HL-60 (cell line): ENCODE results near the gene ITPRIP.

Experiments
- POLR2AphosphoS5 ChIP-seq: IDR thresholded peaks from 2 replicates; pipeline ENCODE4 v1.6.1; 2012; ENCODE audit warnings: low read depth
- TF ChIP-seq, protein P1 (sequence below): IDR thresholded peaks from one replicate; pipeline ENCODE4 v1.5.1; 2011; ENCODE audit warnings: low read length, control low read depth, inconsistent platforms; ENCODE audit not compliant: insufficient read depth

DNA sequence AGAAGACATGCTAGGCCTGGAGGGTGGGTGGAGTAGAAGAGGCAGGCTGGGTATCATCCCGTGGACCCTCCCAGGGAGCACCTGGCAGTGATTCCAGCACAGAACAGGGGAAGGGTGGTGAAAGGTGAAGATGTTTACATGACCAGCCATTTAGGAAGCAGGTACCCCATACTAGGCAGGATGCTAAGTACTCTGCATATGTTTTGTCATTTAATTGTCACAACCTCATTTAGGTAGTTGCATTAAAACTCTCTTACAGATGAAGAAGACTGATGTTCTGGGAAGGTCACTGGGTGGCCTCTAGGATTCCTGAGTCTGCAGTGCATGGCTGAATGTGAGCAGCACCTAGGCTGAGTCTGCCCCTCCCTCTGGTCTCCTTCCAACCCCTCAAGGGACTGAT is 15.2 kb downstream of the ITPRIP start:
- TF ChIP-seq, protein P1, sequence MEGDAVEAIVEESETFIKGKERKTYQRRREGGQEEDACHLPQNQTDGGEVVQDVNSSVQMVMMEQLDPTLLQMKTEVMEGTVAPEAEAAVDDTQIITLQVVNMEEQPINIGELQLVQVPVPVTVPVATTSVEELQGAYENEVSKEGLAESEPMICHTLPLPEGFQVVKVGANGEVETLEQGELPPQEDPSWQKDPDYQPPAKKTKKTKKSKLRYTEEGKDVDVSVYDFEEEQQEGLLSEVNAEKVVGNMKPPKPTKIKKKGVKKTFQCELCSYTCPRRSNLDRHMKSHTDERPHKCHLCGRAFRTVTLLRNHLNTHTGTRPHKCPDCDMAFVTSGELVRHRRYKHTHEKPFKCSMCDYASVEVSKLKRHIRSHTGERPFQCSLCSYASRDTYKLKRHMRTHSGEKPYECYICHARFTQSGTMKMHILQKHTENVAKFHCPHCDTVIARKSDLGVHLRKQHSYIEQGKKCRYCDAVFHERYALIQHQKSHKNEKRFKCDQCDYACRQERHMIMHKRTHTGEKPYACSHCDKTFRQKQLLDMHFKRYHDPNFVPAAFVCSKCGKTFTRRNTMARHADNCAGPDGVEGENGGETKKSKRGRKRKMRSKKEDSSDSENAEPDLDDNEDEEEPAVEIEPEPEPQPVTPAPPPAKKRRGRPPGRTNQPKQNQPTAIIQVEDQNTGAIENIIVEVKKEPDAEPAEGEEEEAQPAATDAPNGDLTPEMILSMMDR: no peak
- no peak for TF ChIP-seq POLR2AphosphoS5
